HG03558 (cell line): Measurements from ENCODE around the gene RPS2.

Experiments
- ATAC-seq: cut with Tn5 transposase; IDR thresholded peaks from one replicate; pipeline ENCODE4 v1.9.1; 2021; ENCODE audit warnings: moderate number of reproducible peaks; ENCODE audit not compliant: unreplicated experiment; ENCODE audit errors: extremely low read depth

The RPS2 gene

GRCh38 chr16:1999866-2000514 is 35.4 kb upstream of the RPS2 start:
- ATAC-seq, result no peak

- no peak for ATAC-seq
These were observed 34.5 kb upstream of the RPS2 start for GRCh38 chr16:1998852-1999801.

- no peak for ATAC-seq
These were observed 33.8 kb upstream of the RPS2 start for GRCh38 chr16:1998360-1998835.

- no peak for ATAC-seq
These were observed 33.1 kb upstream of the RPS2 start for GRCh38 chr16:1997494-1998359.

- ATAC-seq, result no peak
These were observed 29.1 kb upstream of the RPS2 start for GRCh38 chr16:1993731-1994131.

- no peak for ATAC-seq
These were observed 28.2 kb upstream of the RPS2 start for GRCh38 chr16:1992704-1993317.

GRCh38 chr16:1991948-1992703 is 27.5 kb upstream of the RPS2 start:
- ATAC-seq, result no peak

- ATAC-seq, result no peak
These were observed 26.9 kb upstream of the RPS2 start for GRCh38 chr16:1991588-1991947.

- ATAC-seq, result no peak
These were observed 26.5 kb upstream of the RPS2 start for GRCh38 chr16:1991135-1991551.

GRCh38 chr16:1990351-1991134 is 25.9 kb upstream of the RPS2 start:
- no peak for ATAC-seq

- no peak for ATAC-seq
These were observed 25.4 kb upstream of the RPS2 start for GRCh38 chr16:1990101-1990350.

- ATAC-seq, result no peak
These were observed 24.8 kb upstream of the RPS2 start, which contains the start of gene SYNGR3 for GRCh38 chr16:1989209-1990100. TSS of gene SYNGR3 (plus strand) at chr16:1989970. CDS start at chr16:1990103, 133 bp downstream.

- no peak for ATAC-seq
These were observed 22.6 kb upstream of the RPS2 start for GRCh38 chr16:1987198-1987597.

- ATAC-seq, result no peak
These were observed 21.0 kb upstream of the RPS2 start for GRCh38 chr16:1985466-1986150.

- ATAC-seq, result peak; percentile 2
These were observed 20.0 kb upstream of the RPS2 start for GRCh38 chr16:1984347-1985225.
